Mucosa of descending colon (tissue), 3 donors: ENCODE measurements around the gene SMC6. TPM values are rescaled to one million over a fixed set of nuclear protein-coding genes. Genes with fewer than 3 reads are reported as not detected.

Source experiments
- ATAC-seq: fragments of 200-7000 bp; cut with Tn5 transposase; one replicate; pipeline ENCODE4 v1.9.1; 2020; ENCODE audit warnings: mild to moderate bottlenecking, moderate library complexity
- DNase-seq, 3 donors: peaks; one replicate each; pipeline ENCODE4 v3.0.0-alpha.2; 2020
- H3K36me3 ChIP-seq: fragments of 200-600 bp; one replicate; pipeline ENCODE4 v1.8.0; 2021; ENCODE audit warnings: low read depth, mild to moderate bottlenecking
- H3K4me1 ChIP-seq: fragments of 200-600 bp; one replicate; pipeline ENCODE4 v1.8.0; 2021; ENCODE audit warnings: low read depth, mild to moderate bottlenecking
- H3K4me3 ChIP-seq: fragments of 200-600 bp; one replicate; pipeline ENCODE4 v1.8.0; 2021; ENCODE audit warnings: mild to moderate bottlenecking
- H3K9me3 ChIP-seq: fragments of 200-600 bp; one replicate; pipeline ENCODE4 v1.8.0; 2021; ENCODE audit warnings: mild to moderate bottlenecking
- CTCF ChIP-seq: fragments of 200-600 bp; IDR thresholded peaks from one replicate; pipeline ENCODE4 v1.8.0; 2022; ENCODE audit warnings: antibody characterized with exemption, mild to moderate bottlenecking
- intact Hi-C, 2 donors: fragments of 100-400 bp; cut with DNase I in 1 of 2; cut with micrococcal nuclease in 1 of 2; formaldehyde crosslinking; loops; one replicate each; pipeline versions ENCODE4 v1.11.0 to v1.11.1; 2022; cut with DNase I, micrococcal nuclease
- total RNA-seq, 3 donors: library from RNA; stranded (reverse); fragmentation: NEBNext Ultra II Directional in 2 of 3; extraction: Animal tissue kit (Norgen Biotek cat#: 25700) in 2 of 3; gene quantifications; one replicate each; pipeline versions ENCODE4 v1.2.1 to v1.2.4, GENCODE V29; 2021 to 2023
- donor health status: DM: no; HTN: no; CAD: no; lungs with moderate emphysema.
- donor health status: DM: no; HTN: no; CAD: no.
- donor health status: DM: no; HTN: yes; CAD: no.

SMC6 gene
- total RNA-seq, 3 donors from 2014 or later = 18.1 to 24.8 (median 22.9) TPM

- no peak for DNase-seq
- intact Hi-C loops = no loop called here
- Histone ChIP-seq H3K4me1 (no peaks in the 10 kb centered on the region), H3K4me3 (no peak overlapping the region), H3K9me3 (no peaks in the 10 kb centered on the region), H3K36me3 (no peaks in the 10 kb centered on the region)
- no peak for ATAC-seq
- no peak for TF ChIP-seq CTCF
Measured at GRCh38 chr2:17617955-17618354, 135.7 kb downstream of the SMC6 start.

DNA sequence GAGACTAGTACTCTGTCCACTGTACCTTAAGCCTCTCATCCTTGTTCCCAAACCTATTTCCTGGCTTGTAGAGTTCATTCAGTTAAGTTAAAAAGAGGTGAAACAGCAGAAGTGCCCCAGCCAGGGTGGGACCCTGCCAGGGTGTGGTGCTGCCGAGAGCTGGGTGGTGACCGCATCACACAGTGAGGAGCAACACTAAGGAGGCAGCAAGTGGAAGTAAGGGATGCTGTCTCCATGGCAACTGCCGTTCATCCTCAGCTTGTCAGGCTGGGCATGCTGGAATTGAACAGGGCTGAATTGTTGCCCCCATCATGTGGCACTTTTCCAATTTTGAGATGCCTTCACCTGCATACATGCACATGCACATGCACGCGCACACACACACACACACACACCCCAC, 136.1 kb downstream of the SMC6 start:
- Histone ChIP-seq H3K4me1 (no peaks in the 10 kb centered on the region), H3K36me3 (no peaks in the 10 kb centered on the region), H3K4me3 (no peak overlapping the region), H3K9me3 (no peaks in the 10 kb centered on the region)
- ATAC-seq = no peak
- no peak for DNase-seq
- intact Hi-C loops = no loop called here
- no peak for TF ChIP-seq CTCF

DNA sequence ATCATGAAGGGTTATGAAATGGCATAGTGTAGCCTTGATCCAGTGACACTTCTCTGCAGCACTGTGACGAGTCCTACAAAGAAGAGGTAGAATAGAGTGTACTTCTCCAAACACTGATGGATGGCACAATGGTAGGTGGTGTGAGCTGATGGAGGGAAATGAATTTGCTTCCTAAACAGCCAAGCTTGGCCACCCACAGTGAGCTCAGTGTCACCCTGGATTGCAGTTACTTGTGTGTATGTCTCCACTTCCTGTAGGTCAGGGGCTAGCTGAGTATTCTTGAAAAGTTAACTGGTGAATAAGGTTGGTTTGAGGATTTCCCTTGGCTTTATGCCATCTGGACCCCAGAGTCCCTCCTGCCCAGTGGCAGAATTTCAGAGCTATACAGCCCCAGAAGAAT, 137.2 kb downstream of the SMC6 start:
- no peak for ATAC-seq

DNA sequence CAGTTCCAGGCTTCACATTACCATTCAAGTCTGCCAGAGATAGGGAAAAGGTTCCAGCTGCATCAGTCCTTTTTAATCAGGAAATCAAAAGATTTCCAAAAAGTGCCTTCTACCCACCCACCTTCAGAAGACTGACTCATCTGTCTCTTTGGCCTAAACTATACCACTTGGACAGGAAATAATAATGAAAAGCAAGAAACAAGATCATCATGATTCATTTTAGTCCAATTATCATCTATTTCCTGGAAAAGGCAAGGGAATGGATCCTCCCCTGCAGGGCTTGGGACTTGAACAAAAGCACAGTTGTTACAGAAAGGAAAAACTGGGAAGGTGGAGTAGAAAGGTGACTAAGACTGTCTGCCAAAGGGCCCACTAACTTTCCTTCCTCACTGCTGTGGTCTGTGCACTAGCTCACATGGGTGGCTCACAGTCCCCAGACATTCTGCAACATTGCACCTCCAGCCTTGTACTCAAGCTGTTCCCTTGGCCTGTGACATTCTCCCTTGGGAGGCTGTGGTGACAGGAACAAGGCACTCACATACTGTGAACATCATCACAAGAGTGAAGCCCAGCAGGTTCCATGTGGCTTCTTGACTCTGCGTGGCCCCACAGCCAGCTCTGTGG, 137.8 kb downstream of the SMC6 start:
- intact Hi-C loops = no loop called here
- DNase-seq (no peak), ATAC-seq (peak; percentile 72)
- H3K4me3 ChIP-seq = no peak overlapping the region
- no peaks in the 10 kb centered on the region for H3K4me1 ChIP-seq
- TF ChIP-seq CTCF = no peak
- no peaks in the 10 kb centered on the region for H3K36me3 ChIP-seq
- H3K9me3 ChIP-seq = no peaks in the 10 kb centered on the region

More for the DNA sequence above, 137.2 kb downstream of the SMC6 start:
- no peak for TF ChIP-seq CTCF
- no peak overlapping the region for H3K4me3 ChIP-seq
- no peaks in the 10 kb centered on the region for H3K9me3 ChIP-seq
- intact Hi-C loops = no loop called here
- no peak for DNase-seq
- H3K36me3 ChIP-seq = no peaks in the 10 kb centered on the region
- H3K4me1 ChIP-seq = no peaks in the 10 kb centered on the region

GRCh38 chr2:17615147-17615546, 138.5 kb downstream of the SMC6 start:
- no peak overlapping the region for H3K4me3 ChIP-seq
- no peaks in the 10 kb centered on the region for H3K4me1 ChIP-seq
- intact Hi-C loops = no loop called here
- H3K9me3 ChIP-seq = no peaks in the 10 kb centered on the region
- no peak for ATAC-seq
- H3K36me3 ChIP-seq = no peaks in the 10 kb centered on the region
- no peak for TF ChIP-seq CTCF
- DNase-seq = no peak
